BLaER1 treated with 17β-estradiol and CSF1 and Interleukin-3, amounts not matched to agents 10 nM and 100 nM (cell line): ENCODE measurements around the gene NF2.
"Not testable (repeated sequence)": the region's sequence is repeated elsewhere in the genome, so short reads cannot be mapped to it uniquely, and the experiment has no call there.

ENCODE experiments used
- H3K27ac ChIP-seq, 11 experiments: shearing (Covaris generic); formaldehyde crosslinking; 2 replicates each; pipeline ENCODE4 v1.8.1; 2022
- H3K27me3 ChIP-seq, 11 experiments: shearing (Covaris generic); formaldehyde crosslinking; 2 replicates each; pipeline ENCODE4 v1.8.1; 2022
- H3K36me3 ChIP-seq, 11 experiments: shearing (Covaris generic); formaldehyde crosslinking; 2 replicates each; pipeline ENCODE4 v1.8.1; 2022
- H3K4me1 ChIP-seq, 10 experiments: shearing (Covaris generic); formaldehyde crosslinking; 2 replicates each; pipeline ENCODE4 v1.8.1; 2022
- H3K4me2 ChIP-seq, 11 experiments: shearing (Covaris generic); formaldehyde crosslinking; 2 replicates each; pipeline ENCODE4 v1.8.1; 2022
- H3K4me3 ChIP-seq, 10 experiments: shearing (Covaris generic); formaldehyde crosslinking; 2 replicates each; pipeline ENCODE4 v1.8.1; 2022
- H3K9ac ChIP-seq, 11 experiments: shearing (Covaris generic); formaldehyde crosslinking; 2 replicates each; pipeline ENCODE4 v1.8.1; 2022
- H3K9me3 ChIP-seq, 11 experiments: shearing (Covaris generic); formaldehyde crosslinking; replicated peaks in 1 of 11; 2 replicates each; pipeline ENCODE4 v1.8.1; 2022
- H4K20me1 ChIP-seq, 11 experiments: shearing (Covaris generic); formaldehyde crosslinking; 2 replicates each; pipeline ENCODE4 v1.8.1; 2022
- Cebpa-rat ChIP-seq, 11 experiments: shearing (Covaris generic); IDR thresholded peaks; 2 replicates each; pipeline ENCODE4 v1.8.1; 2022

Gene NF2

DNA sequence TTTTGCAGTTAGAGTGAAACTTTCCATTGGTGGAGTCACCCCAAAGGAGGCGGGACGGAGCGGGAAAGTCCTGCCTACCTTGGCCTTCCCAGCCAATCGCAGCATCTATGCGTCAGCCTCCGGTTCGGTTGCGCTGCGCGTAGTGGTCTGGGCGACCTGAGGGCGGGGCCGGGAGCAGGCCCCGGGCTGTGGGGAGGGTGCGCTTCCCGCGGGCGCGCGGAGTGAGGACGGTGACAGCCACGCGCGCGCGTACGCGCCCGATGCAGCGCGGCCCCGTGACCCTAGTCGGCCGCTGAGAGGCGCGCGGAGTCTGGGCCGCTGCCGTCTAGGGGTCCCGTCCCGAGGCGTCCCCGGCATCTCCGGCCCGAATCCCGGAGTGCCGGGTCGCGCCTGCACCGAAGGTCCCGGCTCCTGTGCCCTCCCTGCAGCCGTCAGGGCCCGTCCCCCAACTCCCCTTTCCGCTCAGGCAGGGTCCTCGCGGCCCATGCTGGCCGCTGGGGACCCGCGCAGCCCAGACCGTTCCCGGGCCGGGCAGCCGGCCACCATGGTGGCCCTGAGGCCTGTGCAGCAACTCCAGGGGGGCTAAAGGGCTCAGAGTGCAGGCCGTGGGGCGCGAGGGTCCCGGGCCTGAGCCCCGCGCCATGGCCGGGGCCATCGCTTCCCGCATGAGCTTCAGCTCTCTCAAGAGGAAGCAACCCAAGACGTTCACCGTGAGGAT, at the start of gene NF2:
TSS of gene NF2 (plus strand) at position 276 of the 718 bp plus-strand sequence. CDS start at position 642, 366 bp downstream.
- Histone ChIP-seq H3K27me3 (no peaks in the 10 kb centered on the region), H3K9ac (peak within 1 kb of the TSS; percentile 93 to 98 (median 96)), H3K4me2 (peak within 1 kb of the TSS; percentile 86 to 95 (median 91)), H3K9me3 (peaks cover 0 to 7% (median 2%) of the 10 kb centered on the region in 11 experiments; a peak in 8 of 22 replicates), H4K20me1 (peaks cover 0 to 37% (median 11%) of the 10 kb centered on the region in 11 experiments; a peak in 12 of 22 replicates), H3K4me3 (peak within 1 kb of the TSS; percentile 87 to 98 (median 91)), H3K36me3 (peaks cover 7 to 34% (median 25%) of the 10 kb centered on the region in 11 experiments; a peak in 19 of 22 replicates), H3K27ac (peak within 1 kb of the TSS; percentile 90 to 97 (median 94)), H3K4me1 (peaks cover 16 to 30% (median 26%) of the 10 kb centered on the region in 10 experiments)
- TF ChIP-seq Cebpa-rat (IDR thresholded peaks at IDR 0.05) = no peak

DNA sequence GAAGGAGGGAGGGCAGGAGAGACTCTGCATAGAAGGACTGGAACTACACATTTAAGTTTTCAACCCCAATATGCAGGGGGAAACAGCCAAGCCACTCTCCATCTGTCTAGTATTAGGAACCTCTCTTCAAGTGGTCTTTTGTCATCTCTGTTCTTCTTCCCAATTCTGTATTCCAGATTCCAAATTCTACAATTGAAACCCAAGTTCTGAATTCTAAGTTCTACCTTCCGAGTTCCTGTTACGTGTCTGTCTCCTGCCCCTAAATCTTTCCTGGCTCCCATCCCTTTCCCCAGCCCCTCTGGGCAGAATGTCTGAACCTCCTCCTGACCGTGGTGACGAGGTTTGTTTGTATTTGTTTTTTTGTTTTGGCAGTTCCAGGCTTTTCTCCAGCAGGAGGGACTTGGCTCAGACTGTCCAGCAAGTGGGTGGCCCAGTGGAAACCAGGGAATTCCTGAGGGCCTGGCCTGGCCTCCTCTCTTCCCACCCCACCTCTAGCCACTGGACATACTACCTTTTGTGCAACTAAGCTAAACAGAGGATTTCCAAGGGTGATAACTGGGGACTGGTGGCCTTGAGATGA, 48.3 kb upstream of the NF2 start:
- H3K4me1 ChIP-seq = peaks cover 9 to 20% (median 12%) of the 10 kb centered on the region in 10 experiments
- no peak overlapping the region for H3K4me3 ChIP-seq
- H3K4me2 ChIP-seq = peak overlapping the region in 6 of 11 experiments; percentile 78 to 93 (median 85); a peak in 7 of 22 replicates
- peaks cover 0 to 7% (median 0%) of the 10 kb centered on the region in 11 experiments; a peak in 4 of 22 replicates for H3K9me3 ChIP-seq
- H3K36me3 ChIP-seq = peaks cover 49 to 70% (median 60%) of the 10 kb centered on the region in 11 experiments
- peak overlapping the region in 5 of 11 experiments; percentile 2 to 85 (median 82); a peak in 5 of 22 replicates for H3K27ac ChIP-seq
- H3K9ac ChIP-seq = peak overlapping the region in 3 of 11 experiments; percentile 86 to 90 (median 90); a peak in 3 of 22 replicates
- no peaks in the 10 kb centered on the region for H3K27me3 ChIP-seq
- no peak for TF ChIP-seq Cebpa-rat (IDR thresholded peaks at IDR 0.05)
- H4K20me1 ChIP-seq = peaks cover 0 to 10% (median 0%) of the 10 kb centered on the region in 11 experiments; a peak in 4 of 22 replicates

DNA sequence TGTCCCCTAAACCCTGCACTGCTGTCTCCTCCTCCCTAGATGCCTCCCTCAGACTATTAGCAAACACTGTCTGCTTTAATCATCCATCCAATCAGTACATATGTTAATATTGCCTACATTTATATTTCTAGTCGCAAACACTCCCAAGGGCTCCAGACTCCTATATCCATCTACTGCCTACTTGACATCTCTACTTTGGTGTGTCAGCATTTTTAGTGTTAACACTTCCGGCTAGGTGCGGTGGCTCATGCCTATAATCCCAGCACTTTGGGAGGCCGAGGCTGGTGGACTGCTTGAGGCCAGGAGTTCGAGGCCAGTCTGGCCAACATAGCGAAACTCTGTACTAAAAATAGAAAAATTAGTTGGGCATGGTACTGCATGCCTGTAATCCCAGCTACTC, 44.4 kb upstream of the NF2 start:
- Histone ChIP-seq H3K27ac (no peak overlapping the region), H3K4me3 (no peak overlapping the region), H3K36me3 (peaks cover 70 to 93% (median 89%) of the 10 kb centered on the region in 11 experiments), H3K9ac (no peak overlapping the region), H3K27me3 (no peaks in the 10 kb centered on the region), H3K4me2 (no peak overlapping the region), H3K9me3 (no peaks in the 10 kb centered on the region), H4K20me1 (no peaks in the 10 kb centered on the region), H3K4me1 (peaks cover 7 to 14% (median 9%) of the 10 kb centered on the region in 10 experiments)
- no peak for TF ChIP-seq Cebpa-rat (IDR thresholded peaks at IDR 0.05)

DNA sequence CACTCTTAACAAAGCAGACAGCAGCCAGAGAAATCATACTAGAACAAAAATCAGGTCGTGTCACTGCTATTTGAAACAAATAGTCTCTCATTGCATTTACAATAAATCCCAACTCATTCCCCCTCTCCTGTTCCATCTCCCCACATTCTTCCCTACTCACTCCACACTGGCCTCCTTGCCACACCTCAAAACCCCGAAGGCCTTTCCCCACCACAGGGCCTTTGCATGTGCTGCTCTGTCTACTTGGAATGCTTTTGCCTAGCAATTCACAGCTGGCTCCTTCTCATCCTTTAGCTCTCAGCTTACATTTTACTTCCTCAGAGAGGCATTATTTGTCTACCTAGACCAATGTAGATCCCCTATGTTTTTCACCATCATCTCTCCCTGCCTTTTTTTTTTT, 43.6 kb upstream of the NF2 start:
- Histone ChIP-seq H3K27me3 (no peaks in the 10 kb centered on the region), H3K4me3 (no peak overlapping the region), H3K4me1 (peaks cover 0 to 6% (median under 1%) of the 10 kb centered on the region in 10 experiments; a peak in 12 of 20 replicates), H3K9ac (no peak overlapping the region), H3K27ac (no peak overlapping the region), H3K4me2 (no peak overlapping the region), H4K20me1 (no peaks in the 10 kb centered on the region), H3K36me3 (peaks cover 71 to 98% (median 93%) of the 10 kb centered on the region in 11 experiments), H3K9me3 (no peaks in the 10 kb centered on the region)
- TF ChIP-seq Cebpa-rat (IDR thresholded peaks at IDR 0.05) = no peak

DNA sequence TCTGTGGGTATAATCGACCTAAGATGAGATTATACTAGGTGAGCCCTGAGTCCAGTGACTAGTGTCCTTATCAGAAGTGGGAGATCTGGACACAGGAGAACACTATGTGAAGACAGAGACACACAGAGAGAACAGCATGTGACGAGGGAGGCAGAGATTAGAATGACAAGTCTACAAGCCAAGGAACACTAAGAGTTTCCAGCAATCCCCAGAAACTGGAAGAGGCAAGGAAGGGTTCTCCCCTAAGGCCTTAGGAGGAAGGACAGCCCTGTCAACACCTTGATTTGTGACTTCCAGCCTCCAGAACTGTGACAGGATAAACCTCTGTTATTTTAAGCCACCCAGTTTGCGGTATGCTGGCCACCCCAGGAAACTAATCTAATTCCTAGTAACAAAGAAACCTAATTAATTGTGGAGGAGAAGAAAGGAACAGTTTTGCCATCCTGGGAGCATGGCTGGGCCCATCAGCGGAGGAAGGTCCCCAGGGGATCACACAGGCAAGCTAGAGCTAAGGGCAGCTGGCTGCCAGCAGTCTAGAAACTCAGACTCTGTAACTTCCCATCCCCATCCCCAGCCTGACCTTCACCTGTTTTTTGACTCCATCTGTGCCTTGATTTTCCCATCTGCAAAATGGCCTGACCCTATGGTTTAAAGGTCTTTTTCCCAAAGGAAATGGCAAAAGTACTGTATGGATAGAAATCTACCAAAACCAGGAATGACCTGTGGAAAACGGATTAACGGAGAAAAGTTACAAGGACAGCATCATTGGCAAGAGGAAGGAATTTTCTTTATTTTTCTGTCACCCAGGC, 39.6 kb upstream of the NF2 start:
- Histone ChIP-seq H3K27ac (no peak overlapping the region), H3K4me1 (no peaks in the 10 kb centered on the region), H3K4me2 (no peak overlapping the region), H3K9ac (no peak overlapping the region), H3K4me3 (no peak overlapping the region), H3K9me3 (no peaks in the 10 kb centered on the region), H3K27me3 (no peaks in the 10 kb centered on the region), H3K36me3 (peaks cover 64 to 98% (median 93%) of the 10 kb centered on the region in 11 experiments), H4K20me1 (no peaks in the 10 kb centered on the region)
- TF ChIP-seq Cebpa-rat (IDR thresholded peaks at IDR 0.05) = no peak

DNA sequence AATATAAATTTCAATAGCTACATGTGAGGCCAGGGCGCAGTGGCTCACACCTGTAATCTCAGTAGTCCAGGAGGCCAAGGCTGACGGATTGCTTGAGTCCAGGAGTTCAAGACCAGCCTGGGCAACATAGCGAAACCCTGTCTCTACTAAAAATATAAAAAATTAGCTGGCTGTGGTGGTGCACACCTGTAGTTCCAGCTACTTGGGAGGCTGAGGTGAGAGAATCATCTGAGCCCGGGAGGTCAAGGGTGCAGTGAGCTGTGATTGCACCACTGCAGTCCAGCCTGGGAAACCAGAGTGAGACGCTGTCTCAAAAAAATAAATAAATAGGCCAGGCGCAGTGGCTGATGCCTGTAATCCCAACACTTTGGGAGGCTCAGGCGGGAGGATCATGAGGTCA, 36.9 kb upstream of the NF2 start:
- H3K4me3 ChIP-seq, H3K4me2 ChIP-seq, H3K27me3 ChIP-seq, H3K27ac ChIP-seq, H3K4me1 ChIP-seq, H3K9ac ChIP-seq, H4K20me1 ChIP-seq, H3K9me3 ChIP-seq: not testable (repeated sequence)
- peaks cover 51 to 98% (median 85%) of the 10 kb centered on the region in 11 experiments for H3K36me3 ChIP-seq

DNA sequence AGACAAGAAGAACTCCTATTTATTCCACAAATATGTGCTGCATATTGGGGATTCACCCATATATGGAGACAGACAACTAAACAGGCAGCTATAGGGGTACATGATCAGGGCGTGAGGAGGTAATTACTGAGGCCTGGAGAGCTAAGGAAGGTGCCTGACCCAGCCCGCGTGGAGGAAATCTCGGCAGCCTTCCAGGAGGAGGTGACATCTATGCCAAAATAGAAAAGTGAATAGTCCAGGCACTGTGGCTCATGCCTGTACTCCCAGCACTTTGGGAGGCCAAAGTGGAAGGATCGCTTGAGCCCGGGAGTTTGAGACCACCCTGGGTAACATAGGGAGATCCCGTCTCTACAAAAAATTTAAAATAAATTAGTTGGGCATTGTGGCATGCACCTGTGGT, 36.1 kb upstream of the NF2 start:
- Histone ChIP-seq H3K4me2 (no peak overlapping the region), H3K4me1 (no peaks in the 10 kb centered on the region), H3K9me3 (no peaks in the 10 kb centered on the region), H3K36me3 (peaks cover 42 to 91% (median 82%) of the 10 kb centered on the region in 11 experiments), H4K20me1 (peaks cover 0 to 4% (median 0%) of the 10 kb centered on the region in 11 experiments; a peak in 2 of 22 replicates), H3K27me3 (no peaks in the 10 kb centered on the region), H3K9ac (no peak overlapping the region), H3K27ac (no peak overlapping the region), H3K4me3 (no peak overlapping the region)
- TF ChIP-seq Cebpa-rat (IDR thresholded peaks at IDR 0.05) = no peak

DNA sequence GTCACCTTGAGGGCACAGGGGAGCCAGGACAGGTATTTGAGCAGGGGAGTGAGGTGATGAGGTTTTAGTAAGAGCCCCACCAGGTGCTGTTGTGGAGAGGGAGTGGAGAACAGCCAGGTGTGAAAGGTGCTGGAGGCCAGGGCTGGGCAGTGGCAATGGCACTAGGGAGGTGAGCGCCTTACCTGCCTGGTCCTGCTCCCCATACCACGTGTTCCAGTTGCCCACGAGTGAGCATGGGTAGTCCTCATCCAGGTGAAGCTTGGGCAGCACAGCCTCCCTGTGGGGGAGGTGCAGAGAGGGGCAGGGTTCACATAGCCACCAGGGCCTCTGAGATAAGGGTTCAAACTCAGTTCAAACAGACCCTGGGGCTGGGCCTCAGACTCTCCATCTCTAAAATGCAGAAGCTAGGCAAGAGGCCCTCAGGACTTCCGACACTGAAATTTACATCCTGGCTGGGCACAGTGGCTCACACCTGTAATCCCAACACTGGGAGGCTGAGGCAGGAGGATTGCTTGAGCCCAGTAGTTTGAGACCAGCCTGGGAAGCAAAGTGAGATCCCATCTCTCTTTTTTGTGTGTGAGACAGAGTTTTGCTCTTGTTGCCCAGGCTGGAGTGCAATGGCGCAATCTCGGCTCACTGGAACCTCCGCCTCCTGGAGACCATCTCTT, 34.3 kb upstream of the NF2 start:
- no peak for TF ChIP-seq Cebpa-rat (IDR thresholded peaks at IDR 0.05)
- Histone ChIP-seq H4K20me1 (peaks cover 0 to 4% (median 0%) of the 10 kb centered on the region in 11 experiments; a peak in 2 of 22 replicates), H3K27me3 (no peaks in the 10 kb centered on the region), H3K9me3 (no peaks in the 10 kb centered on the region), H3K36me3 (peaks cover 37 to 92% (median 75%) of the 10 kb centered on the region in 11 experiments), H3K4me3 (no peak overlapping the region), H3K9ac (no peak overlapping the region), H3K4me2 (no peak overlapping the region), H3K27ac (no peak overlapping the region), H3K4me1 (no peaks in the 10 kb centered on the region)
